ENCODE data around the gene NUP210. TPM values are rescaled to one million over a fixed set of nuclear protein-coding genes. Genes with fewer than 3 reads are reported as not detected.

The NUP210 gene
- total RNA-seq, 8 experiments from 2014 or later = 0.20 to 30.2 (median 13.4) TPM

GRCh38 chr3:13274125-13274524 lies 146.0 kb downstream of the NUP210 start:
- WGBS, 10 experiments = 0 to 89% (median 60%) methylated on average over 1 to 3 of the region's 13 CpGs; no CpG with 5 or more reads in 6 of the 10 experiments
- Histone ChIP-seq H3K4me3 (no peak overlapping the region), H3K27ac (no peak overlapping the region), H3K4me1 (replicated peaks in 1 of 2) (peaks cover 0 to 2% of the 10 kb centered on the region in 2 donors)
- no peak for ATAC-seq (replicated peaks in 6 of 8)
- in situ Hi-C loops (cut with MboI; ENCODE audit: low pct_unique_long_range_greater_than_20kb in 2 of 9, low sequenced_read_pairs in 9 of 9, unreplicated experiment in 9 of 9) = no loop called here

- Histone ChIP-seq H3K4me1 (replicated peaks in 1 of 2) (peaks cover 0 to 2% of the 10 kb centered on the region in 2 donors), H3K27ac (no peak overlapping the region), H3K4me3 (no peak overlapping the region)
- ATAC-seq (replicated peaks in 6 of 8) = no peak
- in situ Hi-C loops (cut with MboI; ENCODE audit: low pct_unique_long_range_greater_than_20kb in 2 of 9, low sequenced_read_pairs in 9 of 9, unreplicated experiment in 9 of 9) = no loop called here
- 80 to 100% methylated on average over 1 of the region's 6 CpGs; no CpG with 5 or more reads in 8 of the 10 experiments for WGBS, 10 experiments
Observed at GRCh38 chr3:13273604-13274105, 146.5 kb downstream of the NUP210 start.

- ATAC-seq (replicated peaks in 6 of 8) = peak in 3 of 8 experiments; percentile 12 to 49 (median 32)
- WGBS, 10 experiments = 35 to 100% (median 85%) methylated on average over 1 to 5 of the region's 10 CpGs; no CpG with 5 or more reads in 4 of the 10 experiments
- Histone ChIP-seq H3K4me3 (no peak overlapping the region), H3K27ac (no peak overlapping the region), H3K4me1 (replicated peaks in 1 of 2) (peaks cover 0 to 2% of the 10 kb centered on the region in 2 donors)
- in situ Hi-C loops (cut with MboI; ENCODE audit: low pct_unique_long_range_greater_than_20kb in 2 of 9, low sequenced_read_pairs in 9 of 9, unreplicated experiment in 9 of 9) = no loop called here
Observed at GRCh38 chr3:13272831-13273603, 147.1 kb downstream of the NUP210 start.

- 43 to 100% (median 78%) methylated on average over 1 to 3 of the region's 5 CpGs; no CpG with 5 or more reads in 3 of the 10 experiments for WGBS, 10 experiments
- no peak for ATAC-seq (replicated peaks in 6 of 8)
- Histone ChIP-seq H3K27ac (no peak overlapping the region), H3K4me1 (replicated peaks in 1 of 2) (no peaks in the 10 kb centered on the region), H3K4me3 (no peak overlapping the region)
- in situ Hi-C loops (cut with MboI; ENCODE audit: low pct_unique_long_range_greater_than_20kb in 2 of 9, low sequenced_read_pairs in 9 of 9, unreplicated experiment in 9 of 9) = no loop called here
Observed at GRCh38 chr3:13269711-13270378, 150.3 kb downstream of the NUP210 start.

- H3K27ac ChIP-seq = no peak overlapping the region
- 13 to 87% (median 72%) methylated on average over 2 to 5 of the region's 11 CpGs; no CpG with 5 or more reads in 3 of the 10 experiments for WGBS, 10 experiments
- ATAC-seq (replicated peaks in 6 of 8) = peak in 1 of 8 experiments; percentile 37
- H3K4me1 ChIP-seq (replicated peaks in 1 of 2) = no peaks in the 10 kb centered on the region
- in situ Hi-C loops (cut with MboI; ENCODE audit: low pct_unique_long_range_greater_than_20kb in 2 of 9, low sequenced_read_pairs in 9 of 9, unreplicated experiment in 9 of 9) = no loop called here
- H3K4me3 ChIP-seq = no peak overlapping the region
Observed at GRCh38 chr3:13268961-13269441, 151.1 kb downstream of the NUP210 start.

GRCh38 chr3:13268120-13268519 lies 152.0 kb downstream of the NUP210 start:
- in situ Hi-C loops (cut with MboI; ENCODE audit: low pct_unique_long_range_greater_than_20kb in 2 of 9, low sequenced_read_pairs in 9 of 9, unreplicated experiment in 9 of 9) = no loop called here
- WGBS, 10 experiments = 100% methylated on average over 1 of the region's 2 CpGs; no CpG with 5 or more reads in 8 of the 10 experiments
- Histone ChIP-seq H3K4me1 (replicated peaks in 1 of 2) (peaks cover 0 to 2% of the 10 kb centered on the region in 2 donors), H3K27ac (no peak overlapping the region), H3K4me3 (no peak overlapping the region)
- no peak for ATAC-seq (replicated peaks in 6 of 8)

- no peak overlapping the region for H3K27ac ChIP-seq
- H3K4me1 ChIP-seq (replicated peaks in 1 of 2) = peaks cover 4 to 7% of the 10 kb centered on the region in 2 donors
- in situ Hi-C loops (cut with MboI; ENCODE audit: low pct_unique_long_range_greater_than_20kb in 2 of 9, low sequenced_read_pairs in 9 of 9, unreplicated experiment in 9 of 9) = no loop called here
- H3K4me3 ChIP-seq = no peak overlapping the region
- 0 to 93% (median 75%) methylated on average over 1 to 3 of the region's 14 CpGs; no CpG with 5 or more reads in 1 of the 10 experiments for WGBS, 10 experiments
- ATAC-seq (replicated peaks in 6 of 8) = no peak
Observed at GRCh38 chr3:13266651-13267362, 153.3 kb downstream of the NUP210 start.

Other genes with a start within 250 kb of the NUP210 start
- 10 to 100 TPM in 5 of 8 experiments, 1 to 10 TPM in 3; 2.7 to 23.8 (median 11.0) TPM for gene HDAC11, start 60.0 kb upstream of the NUP210 start, total RNA-seq
- 100 to 1,000 TPM in 1 of 8 experiments, 10 to 100 TPM in 3, 1 to 10 TPM in 4; 1.2 to 263 (median 9.4) TPM for gene FBLN2, start 128.8 kb upstream of the NUP210 start, total RNA-seq

Measured in motor neuron (in vitro differentiated cells).